Measurements from ENCODE around the gene ST3GAL6.

GRCh38 chr3:98761643-98762229, 1.4 kb upstream of the ST3GAL6 start:
- no peak for TF ChIP-seq CTCF (IDR thresholded peaks at IDR 0.05; ENCODE audit: insufficient read depth, low read length)
- no peak for TF ChIP-seq GABPA (IDR thresholded peaks at IDR 0.05; ENCODE audit: low read depth)

Data from HL-60 (cell line).